ENCODE data around the gene PLXNA4.

- TF ChIP-seq POLR2AphosphoS5 (IDR thresholded peaks at IDR 0.05) (no peak), EP300 (IDR thresholded peaks at IDR 0.05) (no peak)
These were observed 435.2 kb downstream of the PLXNA4 start for GRCh38 chr7:132141109-132141508.

Data from gastroesophageal sphincter (tissue), 2 donors.